K562 (cell line): Measurements from ENCODE around the gene DDX41. TPM values are rescaled to one million over a fixed set of nuclear protein-coding genes. Genes with fewer than 3 reads are reported as not detected.

ENCODE experiments used
- ADNP ChIP-seq: fragments of 200-800 bp; sonication (Bioruptor generic); IDR thresholded peaks from 2 replicates; pipeline ENCODE4 v1.6.1; 2016; ENCODE audit warnings: missing genetic modification characterization, missing compliant biosample characterization
- CBFA2T2 ChIP-seq: fragments of 450-650 bp; conservative IDR thresholded peaks from 2 replicates; pipeline ENCODE4 v1.6.1; 2017; ENCODE audit warnings: mild to moderate bottlenecking
- FOXA3 ChIP-seq, 2 experiments: fragments of 450-650 bp in 1 of 2; sonication (generic) in 1 of 2; formaldehyde crosslinking; IDR thresholded peaks in 1 of 2; conservative IDR thresholded peaks in 1 of 2; 2 replicates each; pipeline versions ENCODE4 v1.4.0 to v1.8.0; 2020 to 2022; ENCODE audit warnings: mild to moderate bottlenecking in 2 of 2, missing genetic modification reagents in 1 of 2
- HEY1 ChIP-seq: fragments of 250-450 bp; sonication (Bioruptor Pico); IDR thresholded peaks from 2 replicates; pipeline ENCODE4 v1.5.0; 2020; ENCODE audit warnings: mild to moderate bottlenecking, moderate library complexity, borderline replicate concordance
- LEF1 ChIP-seq: fragments of 450-650 bp; IDR thresholded peaks from 2 replicates; pipeline ENCODE4 v1.6.1; 2016; ENCODE audit warnings: mild to moderate bottlenecking
- MCM3 ChIP-seq: fragments of 450-650 bp; IDR thresholded peaks from 2 replicates; pipeline ENCODE4 v1.6.1; 2016
- PCBP1 ChIP-seq: fragments of 200-400 bp; formaldehyde crosslinking; IDR thresholded peaks from 2 replicates; pipeline ENCODE4 v1.6.1; 2018; ENCODE audit warnings: mild to moderate bottlenecking, low read depth, low read length; ENCODE audit not compliant: poor library complexity, severe bottlenecking
- PHF20 ChIP-seq: fragments of 450-650 bp; IDR thresholded peaks from 2 replicates; pipeline ENCODE4 v1.6.1; 2018; ENCODE audit not compliant: partially characterized antibody
- RAD51 ChIP-seq: fragments of 450-650 bp; IDR thresholded peaks from 2 replicates; pipeline ENCODE4 v1.7.1; 2016; ENCODE audit warnings: low read depth, mild to moderate bottlenecking, borderline replicate concordance
- SIRT6 ChIP-seq: IDR thresholded peaks from one replicate; pipeline ENCODE4 v1.6.1; 2012; ENCODE audit warnings: low read depth, mild to moderate bottlenecking, control low read depth, inconsistent platforms, low read length, moderate library complexity
- SMARCC2 ChIP-seq: fragments of 450-650 bp; IDR thresholded peaks from 2 replicates; pipeline ENCODE4 v1.6.1; 2017; ENCODE audit warnings: antibody characterized with exemption, moderate library complexity, mild to moderate bottlenecking, low read depth
- STAT5B ChIP-seq: fragments of 250-450 bp; sonication (Bioruptor Pico); IDR thresholded peaks from 2 replicates; pipeline ENCODE4 v1.8.0; 2021; ENCODE audit warnings: mild to moderate bottlenecking, inconsistent platforms
- TEAD2 ChIP-seq: fragments of 450-650 bp; IDR thresholded peaks from 2 replicates; pipeline ENCODE4 v1.6.1; 2016; ENCODE audit warnings: missing genetic modification characterization, control low read depth, missing compliant biosample characterization
- ZBTB8A ChIP-seq: fragments of 450-650 bp; IDR thresholded peaks from 2 replicates; pipeline ENCODE4 v1.6.1; 2018; ENCODE audit warnings: mild to moderate bottlenecking, moderate library complexity; ENCODE audit not compliant: partially characterized antibody
- ZKSCAN1 ChIP-seq: fragments of 150-350 bp; IDR thresholded peaks from 2 replicates; pipeline ENCODE4 v1.6.1; 2016; ENCODE audit warnings: low read depth, low read length
- ZNF311 ChIP-seq: fragments of 250-450 bp; sonication (Bioruptor Pico); IDR thresholded peaks from 2 replicates; pipeline ENCODE4 v1.4.0; 2020; ENCODE audit warnings: mild to moderate bottlenecking, moderate library complexity
- ZNF507 ChIP-seq: conservative IDR thresholded peaks from 2 replicates; pipeline ENCODE4 v1.6.1; 2017; ENCODE audit warnings: missing genetic modification characterization, missing compliant biosample characterization
- ZNF699 ChIP-seq: fragments of 250-450 bp; sonication (Bioruptor Pico); IDR thresholded peaks from 2 replicates; pipeline ENCODE4 v1.8.0; 2021; ENCODE audit warnings: mild to moderate bottlenecking, moderate library complexity; ENCODE audit not compliant: insufficient replicate concordance
- ZNF717 ChIP-seq: fragments of 250-450 bp; sonication (Bioruptor Pico); IDR thresholded peaks from 2 replicates; pipeline ENCODE4 v1.5.0; 2021
- ZNF766 ChIP-seq: fragments of 200-800 bp; sonication (Bioruptor generic); conservative IDR thresholded peaks from 2 replicates; pipeline ENCODE4 v1.6.1; 2016; ENCODE audit warnings: missing genetic modification characterization, missing compliant biosample characterization
- polyA plus RNA-seq, 8 experiments: library from polyadenylated mRNA; depleted of rRNA in 4 of 8; stranded (reverse) in 5 of 8; unstranded in 3 of 8; fragments of >200 nt; fragmentation: Nextera tagmentation in 2 of 8; fragmentation: Illumina TruSeq in 1 of 8; extraction: Ambion mirVana in 2 of 8; extraction: Trizol in 1 of 8; gene quantifications; 2 replicates each; pipeline versions ENCODE4 v1.2.1 to v1.2.3, GENCODE V29; 2011 to 2014; ENCODE audit warnings: inconsistent platforms in 1 of 8, missing spikeins in 1 of 8
- total RNA-seq, 7 experiments: library from RNA; depleted of rRNA in 6 of 7; stranded (reverse); fragments of >200 nt in 6 of 7; fragmentation: Illumina TruSeq in 2 of 7; extraction: Trizol in 2 of 7; gene quantifications; 2 replicates each; pipeline versions ENCODE4 v1.2.1 to v1.2.3, GENCODE V29; 2011 to 2021; ENCODE audit warnings: low replicate concordance in 1 of 7
- TF ChIP-seq, protein P1 (sequence below): sonication (generic); formaldehyde crosslinking; IDR thresholded peaks from 2 replicates; pipeline ENCODE4 v1.5.0; 2020; ENCODE audit warnings: missing genetic modification reagents
- TF ChIP-seq, protein P2 (sequence below): sonication (generic); formaldehyde crosslinking; IDR thresholded peaks from 2 replicates; pipeline ENCODE4 v1.9.0; 2022; ENCODE audit warnings: mild to moderate bottlenecking, missing genetic modification reagents
- TF ChIP-seq, protein P3 (sequence below): fragments of 450-650 bp; IDR thresholded peaks from one replicate; pipeline ENCODE4 v1.6.1; 2018; ENCODE audit warnings: mild to moderate bottlenecking, moderate library complexity; ENCODE audit not compliant: partially characterized antibody
- TF ChIP-seq, protein P4 (sequence below): fragments of 250-450 bp; sonication (Bioruptor Pico); IDR thresholded peaks from 2 replicates; pipeline ENCODE4 v1.9.0; 2021; ENCODE audit warnings: mild to moderate bottlenecking

DDX41 gene
- total and polyA plus RNA-seq, 9 of the 15 experiments (the other 6 are each of a cell fraction or from before 2014, with no cell fraction given): 38.2 to 284 (median 116) TPM

DNA sequence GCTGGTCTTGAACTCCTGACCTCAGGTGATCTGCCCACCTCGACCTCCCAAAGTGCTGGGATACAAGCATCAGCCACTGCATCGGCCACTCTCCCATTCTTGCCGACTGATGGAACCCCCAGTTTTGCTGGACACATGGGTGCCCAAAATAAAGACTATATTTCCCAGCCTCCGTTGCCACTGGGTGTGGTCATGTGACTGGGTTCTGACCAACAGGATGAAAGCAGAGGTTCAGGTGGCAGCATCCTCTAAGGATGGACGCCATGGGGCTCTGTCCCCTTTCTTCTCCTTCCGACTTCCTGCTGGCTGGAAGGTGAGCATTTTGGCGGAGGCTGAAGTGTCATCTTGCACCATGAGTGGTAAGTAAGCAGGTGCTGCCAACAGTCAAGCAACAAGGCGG lies 29.6 kb downstream of the DDX41 start (continued):
- TF ChIP-seq, protein P1, sequence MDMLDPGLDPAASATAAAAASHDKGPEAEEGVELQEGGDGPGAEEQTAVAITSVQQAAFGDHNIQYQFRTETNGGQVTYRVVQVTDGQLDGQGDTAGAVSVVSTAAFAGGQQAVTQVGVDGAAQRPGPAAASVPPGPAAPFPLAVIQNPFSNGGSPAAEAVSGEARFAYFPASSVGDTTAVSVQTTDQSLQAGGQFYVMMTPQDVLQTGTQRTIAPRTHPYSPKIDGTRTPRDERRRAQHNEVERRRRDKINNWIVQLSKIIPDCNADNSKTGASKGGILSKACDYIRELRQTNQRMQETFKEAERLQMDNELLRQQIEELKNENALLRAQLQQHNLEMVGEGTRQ: 0 out of 2 replicates have a peak, but pooled peaks have one; percentile 49
- no peak for TF ChIP-seq FOXA3 (CRISPR knock-in tag; conservative IDR thresholded peaks at IDR 0.05 in 1 of 2, IDR thresholded peaks at IDR 0.05 in 1 of 2)
- TF ChIP-seq PHF20: no peak
- 0 out of 2 replicates have a peak, but pooled peaks have one; percentile 6 for TF ChIP-seq CBFA2T2
- no peak for TF ChIP-seq PCBP1
- TF ChIP-seq, protein P2, sequence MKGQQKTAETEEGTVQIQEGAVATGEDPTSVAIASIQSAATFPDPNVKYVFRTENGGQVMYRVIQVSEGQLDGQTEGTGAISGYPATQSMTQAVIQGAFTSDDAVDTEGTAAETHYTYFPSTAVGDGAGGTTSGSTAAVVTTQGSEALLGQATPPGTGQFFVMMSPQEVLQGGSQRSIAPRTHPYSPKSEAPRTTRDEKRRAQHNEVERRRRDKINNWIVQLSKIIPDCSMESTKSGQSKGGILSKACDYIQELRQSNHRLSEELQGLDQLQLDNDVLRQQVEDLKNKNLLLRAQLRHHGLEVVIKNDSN (CRISPR knock-in tag): peak; percentile 64
- TF ChIP-seq ADNP (tag): no peak
- no peak for TF ChIP-seq TEAD2 (tag)
- no peak for TF ChIP-seq STAT5B
- no peak for TF ChIP-seq ZNF699 (CRISPR knock-in tag)
- no peak for TF ChIP-seq MCM3
- TF ChIP-seq LEF1: no peak
- no peak for TF ChIP-seq ZBTB8A
- TF ChIP-seq SIRT6: no peak
- TF ChIP-seq ZNF766 (CRISPR knock-in tag): no peak
- TF ChIP-seq SMARCC2: no peak
- no peak for TF ChIP-seq HEY1
- TF ChIP-seq, protein P3, sequence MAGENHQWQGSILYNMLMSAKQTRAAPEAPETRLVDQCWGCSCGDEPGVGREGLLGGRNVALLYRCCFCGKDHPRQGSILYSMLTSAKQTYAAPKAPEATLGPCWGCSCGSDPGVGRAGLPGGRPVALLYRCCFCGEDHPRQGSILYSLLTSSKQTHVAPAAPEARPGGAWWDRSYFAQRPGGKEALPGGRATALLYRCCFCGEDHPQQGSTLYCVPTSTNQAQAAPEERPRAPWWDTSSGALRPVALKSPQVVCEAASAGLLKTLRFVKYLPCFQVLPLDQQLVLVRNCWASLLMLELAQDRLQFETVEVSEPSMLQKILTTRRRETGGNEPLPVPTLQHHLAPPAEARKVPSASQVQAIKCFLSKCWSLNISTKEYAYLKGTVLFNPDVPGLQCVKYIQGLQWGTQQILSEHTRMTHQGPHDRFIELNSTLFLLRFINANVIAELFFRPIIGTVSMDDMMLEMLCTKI: no peak
- TF ChIP-seq ZNF507 (tag): no peak
- TF ChIP-seq RAD51: peak; percentile 27; the same call in 1 of the 2 replicates
- no peak for TF ChIP-seq ZNF311
- TF ChIP-seq ZKSCAN1: no peak
- no peak for TF ChIP-seq ZNF717
- TF ChIP-seq, protein P4, sequence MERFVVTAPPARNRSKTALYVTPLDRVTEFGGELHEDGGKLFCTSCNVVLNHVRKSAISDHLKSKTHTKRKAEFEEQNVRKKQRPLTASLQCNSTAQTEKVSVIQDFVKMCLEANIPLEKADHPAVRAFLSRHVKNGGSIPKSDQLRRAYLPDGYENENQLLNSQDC (CRISPR knock-in tag): no peak
